ENCODE measurements around the gene ZIK1. TPM values are rescaled to one million over a fixed set of nuclear protein-coding genes. Genes with fewer than 3 reads are reported as not detected.
A peak's percentile ranks its signal among the peaks of the same experiment; 100 is the strongest.

Gene ZIK1
- total and polyA plus RNA-seq, 2 of the 8 experiments (the other 6 are each of a cell fraction or from before 2014, with no cell fraction given) = 19.4 to 36.5 TPM

DNA sequence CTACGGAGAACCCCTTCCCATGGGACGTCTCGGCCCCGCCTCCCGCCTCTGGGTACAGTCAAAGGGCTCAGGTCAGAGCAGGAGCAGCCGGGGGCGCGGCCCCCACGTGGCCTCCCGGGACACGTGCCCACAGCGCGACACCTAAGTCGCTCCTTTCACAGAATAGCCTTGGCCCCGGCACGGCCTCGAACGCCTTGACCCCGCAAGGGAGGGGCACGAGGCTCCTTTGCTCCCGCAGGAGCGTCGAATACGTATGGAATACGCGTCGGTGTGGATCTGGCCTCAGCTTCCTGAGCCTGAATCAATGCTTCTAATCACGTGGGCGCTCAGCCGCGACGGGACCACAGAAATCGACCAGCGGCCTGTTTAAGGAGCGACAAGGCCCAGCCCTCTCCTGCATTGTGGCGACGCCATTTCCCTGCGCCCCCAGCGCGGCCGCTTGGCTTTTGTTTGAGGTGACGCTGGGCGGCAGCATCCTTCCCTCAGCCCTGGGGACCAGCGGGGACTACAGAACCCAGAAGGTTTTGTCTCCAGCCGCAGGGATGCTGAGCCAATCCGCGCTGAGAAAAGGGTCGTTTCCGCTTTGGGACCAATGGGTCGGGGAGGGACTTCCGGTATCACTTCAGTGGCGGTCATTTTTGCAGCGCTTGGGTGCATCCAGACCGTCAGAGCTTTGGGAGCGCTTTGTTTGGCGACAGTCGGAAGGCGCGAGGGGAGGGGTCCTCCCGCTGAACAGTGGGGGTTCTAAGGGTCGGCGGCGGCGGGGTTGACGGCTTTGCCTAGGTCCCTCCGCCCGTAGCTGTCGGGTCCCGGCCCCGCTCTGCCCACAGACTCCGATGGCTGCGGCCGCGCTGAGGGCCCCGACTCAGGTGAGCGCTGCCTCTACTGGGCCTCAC lies at the start of gene ZIK1 (continued):
- TF ChIP-seq, protein P1, sequence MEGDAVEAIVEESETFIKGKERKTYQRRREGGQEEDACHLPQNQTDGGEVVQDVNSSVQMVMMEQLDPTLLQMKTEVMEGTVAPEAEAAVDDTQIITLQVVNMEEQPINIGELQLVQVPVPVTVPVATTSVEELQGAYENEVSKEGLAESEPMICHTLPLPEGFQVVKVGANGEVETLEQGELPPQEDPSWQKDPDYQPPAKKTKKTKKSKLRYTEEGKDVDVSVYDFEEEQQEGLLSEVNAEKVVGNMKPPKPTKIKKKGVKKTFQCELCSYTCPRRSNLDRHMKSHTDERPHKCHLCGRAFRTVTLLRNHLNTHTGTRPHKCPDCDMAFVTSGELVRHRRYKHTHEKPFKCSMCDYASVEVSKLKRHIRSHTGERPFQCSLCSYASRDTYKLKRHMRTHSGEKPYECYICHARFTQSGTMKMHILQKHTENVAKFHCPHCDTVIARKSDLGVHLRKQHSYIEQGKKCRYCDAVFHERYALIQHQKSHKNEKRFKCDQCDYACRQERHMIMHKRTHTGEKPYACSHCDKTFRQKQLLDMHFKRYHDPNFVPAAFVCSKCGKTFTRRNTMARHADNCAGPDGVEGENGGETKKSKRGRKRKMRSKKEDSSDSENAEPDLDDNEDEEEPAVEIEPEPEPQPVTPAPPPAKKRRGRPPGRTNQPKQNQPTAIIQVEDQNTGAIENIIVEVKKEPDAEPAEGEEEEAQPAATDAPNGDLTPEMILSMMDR (IDR thresholded peaks at IDR 0.05; ENCODE audit: control extremely low read depth in 1 of 3, insufficient read depth in 1 of 3, low read depth in 1 of 3, low read length in 3 of 3) = peak; percentile 13 to 15 (median 15); a peak in 3 of 4 replicates
- TF ChIP-seq SIX5 (IDR thresholded peaks at IDR 0.05; ENCODE audit: low read depth, low read length) (peak; percentile 42; the same call in 1 of the 2 replicates), ZNF274 (IDR thresholded peaks at IDR 0.05; ENCODE audit: borderline replicate concordance, extremely low read depth, low read length) (no peak), SUZ12 (IDR thresholded peaks at IDR 0.05; ENCODE audit: low read length) (no peak), SRF (IDR thresholded peaks at IDR 0.05; ENCODE audit: low read depth, low read length) (no peak), KDM4A (IDR thresholded peaks at IDR 0.05; ENCODE audit: low read depth, low read length, severe bottlenecking) (peak; percentile 99), GTF2F1 (IDR thresholded peaks at IDR 0.05; ENCODE audit: borderline replicate concordance, low read depth, low read length) (peak; percentile 60; the same call in 1 of the 2 replicates), POLR2A (IDR thresholded peaks at IDR 0.05; ENCODE audit: control extremely low read depth in 1 of 2, low read depth in 2 of 2, low read length in 2 of 2) (peak; percentile 63 to 82; a peak in 2 of 3 replicates), CHD2 (IDR thresholded peaks at IDR 0.05; ENCODE audit: low read length) (peak; percentile 63; the same call in 1 of the 2 replicates), EZH2 (IDR thresholded peaks at IDR 0.05; ENCODE audit: low read depth, low read length, severe bottlenecking) (no peak)

Data from H1 (cell line).